ENCODE results near the gene ZBTB26.
A peak's percentile ranks its signal among the peaks of the same experiment; 100 is the strongest.

Gene ZBTB26

GRCh38 chr9:122930541-122931225, 629 bp downstream of the ZBTB26 start:
- TF ChIP-seq CTCF (IDR thresholded peaks at IDR 0.05; ENCODE audit: low read depth, low read length, missing control alignments), result no peak
- peak overlapping the region; percentile 98 for H3K4me3 ChIP-seq (replicated peaks; ENCODE audit: low read depth, low read length)
- DNase-seq (ENCODE audit: extremely low read depth, low read depth), result no peak

- peak overlapping the region; percentile 98; the same call in 1 of the 2 replicates for H3K4me3 ChIP-seq (replicated peaks; ENCODE audit: low read depth, low read length)
- TF ChIP-seq CTCF (IDR thresholded peaks at IDR 0.05; ENCODE audit: low read depth, low read length, missing control alignments), result no peak
- DNase-seq (ENCODE audit: extremely low read depth, low read depth), result no peak
Measured at GRCh38 chr9:122929796-122930354, 1.4 kb downstream of the ZBTB26 start.

GRCh38 chr9:122923947-122924346, 7.4 kb downstream of the ZBTB26 start:
- no peak overlapping the region for H3K4me3 ChIP-seq (replicated peaks; ENCODE audit: low read depth, low read length)
- no peak for TF ChIP-seq CTCF (IDR thresholded peaks at IDR 0.05; ENCODE audit: low read depth, low read length, missing control alignments)
- no peak for DNase-seq (ENCODE audit: extremely low read depth, low read depth)

- TF ChIP-seq CTCF (IDR thresholded peaks at IDR 0.05; ENCODE audit: low read depth, low read length, missing control alignments), result no peak
- DNase-seq (ENCODE audit: extremely low read depth, low read depth), result no peak
- H3K4me3 ChIP-seq (replicated peaks; ENCODE audit: low read depth, low read length), result no peak overlapping the region
Measured at GRCh38 chr9:122922713-122923112, 8.6 kb downstream of the ZBTB26 start.

- TF ChIP-seq CTCF (IDR thresholded peaks at IDR 0.05; ENCODE audit: low read depth, low read length, missing control alignments), result no peak
- DNase-seq (ENCODE audit: extremely low read depth, low read depth), result no peak
- H3K4me3 ChIP-seq (replicated peaks; ENCODE audit: low read depth, low read length), result no peak overlapping the region
Measured at GRCh38 chr9:122918310-122918709, 13.0 kb downstream of the ZBTB26 start.

GRCh38 chr9:122912964-122913673, 18.2 kb downstream of the ZBTB26 start, which contains the start of gene ZBTB6:
Gene ZBTB6, minus strand, starts transcription at chr9:122913323. Its CDS starts 1,251 bp downstream, at chr9:122912072.
- no peak for DNase-seq (ENCODE audit: extremely low read depth, low read depth)
- no peak for TF ChIP-seq CTCF (IDR thresholded peaks at IDR 0.05; ENCODE audit: low read depth, low read length, missing control alignments)
- H3K4me3 ChIP-seq (replicated peaks; ENCODE audit: low read depth, low read length), result peak within 1 kb of the TSS; percentile 90

All from HFF-Myc (cell line).